Naive thymus-derived CD8-positive, alpha-beta T cell (primary cell): Measurements from ENCODE around the gene ZNF223. TPM values are rescaled to one million over a fixed set of nuclear protein-coding genes. Genes with fewer than 3 reads are reported as not detected.

ENCODE experiments used
- polyA plus RNA-seq, 3 donors: library from polyadenylated mRNA; unstranded; fragments of 300-500 nt; fragmentation: Illumina TruSeq; gene quantifications; one replicate each; pipeline ENCODE4 v1.2.3, GENCODE V29; 2021
- total RNA-seq, 8 experiments: library from RNA in 2 of 8; stranded (reverse) in 2 of 8; gene quantifications; one replicate each; pipeline ENCODE4 v1.2.3 and lab custom pipeline; 2021 to 2026

ZNF223 gene
- total and polyA plus RNA-seq, 5 experiments from 2014 or later: 3.2 to 9.7 (median 4.0) TPM

Other genes with a start within 250 kb of the ZNF223 start
- under 1 TPM; 0.60 to 0.69 TPM for gene LYPD5, start 249.6 kb upstream of the ZNF223 start, total RNA-seq
- under 1 TPM in 2 of 3 donors, not detected in 1; 0.07 to 0.72 TPM for gene LYPD5, start 249.6 kb upstream of the ZNF223 start, polyA plus RNA-seq
- 10 to 100 TPM; 24.2 to 25.8 TPM for gene ZNF283, start 224.7 kb upstream of the ZNF223 start, total RNA-seq
- gene ZNF283, start 224.7 kb upstream of the ZNF223 start, polyA plus RNA-seq: 1 to 10 TPM; 3.3 to 4.3 (median 3.7) TPM
- 1 to 10 TPM; 8.5 to 9.5 TPM for gene ZNF404, start 168.1 kb upstream of the ZNF223 start, total RNA-seq
- 1 to 10 TPM; 1.8 to 4.1 (median 2.8) TPM for gene ZNF404, start 168.1 kb upstream of the ZNF223 start, polyA plus RNA-seq
- 10 to 100 TPM; 23.2 to 27.9 TPM for gene ZNF45, start 116.8 kb upstream of the ZNF223 start, total RNA-seq
- 10 to 100 TPM in 2 of 3 donors, 1 to 10 TPM in 1; 6.3 to 16.6 (median 11.1) TPM for gene ZNF45, start 116.8 kb upstream of the ZNF223 start, polyA plus RNA-seq
- gene ZNF221, start 100.8 kb upstream of the ZNF223 start, total RNA-seq: 1 to 10 TPM; 4.5 to 5.6 TPM
- 1 to 10 TPM in 1 of 3 donors, not detected in 2; 1.6 TPM for gene ZNF221, start 100.8 kb upstream of the ZNF223 start, polyA plus RNA-seq
- 10 to 100 TPM; 13.2 to 13.7 TPM for gene ZNF155, start 67.8 kb upstream of the ZNF223 start, total RNA-seq
- 1 to 10 TPM in 2 of 3 donors, under 1 TPM in 1; 0.58 to 2.3 (median 2.3) TPM for gene ZNF155, start 67.8 kb upstream of the ZNF223 start, polyA plus RNA-seq
- 10 to 100 TPM in 1 of 2 experiments, 1 to 10 TPM in 1; 9.9 to 12.0 TPM for gene ZNF230, start 49.1 kb upstream of the ZNF223 start, total RNA-seq
- gene ZNF230, start 49.1 kb upstream of the ZNF223 start, polyA plus RNA-seq: 1 to 10 TPM; 1.9 to 2.5 (median 2.1) TPM
- 1 to 10 TPM; 7.8 to 9.2 TPM for gene ZNF222, start 26.7 kb upstream of the ZNF223 start, total RNA-seq
- gene ZNF222, start 26.7 kb upstream of the ZNF223 start, polyA plus RNA-seq: 1 to 10 TPM in 2 of 3 donors, under 1 TPM in 1; 0.99 to 3.9 (median 1.9) TPM
- 1 to 10 TPM; 5.4 to 5.7 TPM for gene ZNF284, start 20.1 kb downstream of the ZNF223 start, total RNA-seq
- under 1 TPM; 0.56 to 0.82 (median 0.71) TPM for gene ZNF284, start 20.1 kb downstream of the ZNF223 start, polyA plus RNA-seq
- gene ZNF224, start 42.3 kb downstream of the ZNF223 start, total RNA-seq: 10 to 100 TPM; 82.4 to 86.3 TPM
- 1 to 10 TPM; 6.9 to 9.0 (median 8.2) TPM for gene ZNF224, start 42.3 kb downstream of the ZNF223 start, polyA plus RNA-seq
- 10 to 100 TPM; 11.0 to 11.3 TPM for gene ZNF225, start 61.4 kb downstream of the ZNF223 start, total RNA-seq
- gene ZNF225, start 61.4 kb downstream of the ZNF223 start, polyA plus RNA-seq: 1 to 10 TPM; 1.0 to 3.3 (median 3.1) TPM
- gene ZNF234, start 89.5 kb downstream of the ZNF223 start, total RNA-seq: 10 to 100 TPM; 20.8 to 22.7 TPM
- gene ZNF234, start 89.5 kb downstream of the ZNF223 start, polyA plus RNA-seq: 1 to 10 TPM; 3.9 to 6.2 (median 4.8) TPM
- 10 to 100 TPM; 55.7 to 56.8 TPM for gene ZNF226, start 113.1 kb downstream of the ZNF223 start, total RNA-seq
- 10 to 100 TPM; 19.7 to 23.7 (median 20.6) TPM for gene ZNF226, start 113.1 kb downstream of the ZNF223 start, polyA plus RNA-seq
- 10 to 100 TPM; 57.0 to 57.4 TPM for gene ZNF227, start 160.5 kb downstream of the ZNF223 start, total RNA-seq
- 10 to 100 TPM in 2 of 3 donors, 1 to 10 TPM in 1; 9.0 to 12.9 (median 11.2) TPM for gene ZNF227, start 160.5 kb downstream of the ZNF223 start, polyA plus RNA-seq
- 1 to 10 TPM; 1.2 to 1.7 TPM for gene ZNF233, start 207.8 kb downstream of the ZNF223 start, total RNA-seq
- under 1 TPM in 2 of 3 donors, not detected in 1; 0.59 to 0.64 TPM for gene ZNF233, start 207.8 kb downstream of the ZNF223 start, polyA plus RNA-seq